Measurements from ENCODE around the gene WNT3A. TPM values are rescaled to one million over a fixed set of nuclear protein-coding genes. Genes with fewer than 3 reads are reported as not detected.

WNT3A gene
- total RNA-seq, 2 experiments from 2014 or later: 0.08 to 0.14 TPM

GRCh38 chr1:228016653-228017355 is 10.0 kb downstream of the WNT3A start:
- H3K4me3 ChIP-seq (ENCODE audit: low read length): no peak overlapping the region
- ChIA-PET CTCF (no interaction called here), POLR2A (no interaction called here)
- intact Hi-C loops (cut with DNase I, micrococcal nuclease): no loop called here
- H3K27ac ChIP-seq (ENCODE audit: low read depth in 1 of 2, low read length in 2 of 2): no peak overlapping the region
- ATAC-seq (ENCODE audit: poor library complexity) (no peak), DNase-seq (peak in 2 of 14 experiments; percentile 3 to 21)
- no peak for TF ChIP-seq CTCF (IDR thresholded peaks at IDR 0.05)
- H3K27me3 ChIP-seq (ENCODE audit: control insufficient read depth in 1 of 2, insufficient read depth in 2 of 2, low read length in 2 of 2): no peaks in the 10 kb centered on the region
- H3K36me3 Mint-ChIP-seq (ENCODE audit: low read depth): no peaks in the 10 kb centered on the region
- H3K4me3 Mint-ChIP-seq: no peak overlapping the region
- no peaks in the 10 kb centered on the region for H3K9me3 Mint-ChIP-seq
- H3K27me3 Mint-ChIP-seq: no peaks in the 10 kb centered on the region
- no peaks in the 10 kb centered on the region for H3K36me3 ChIP-seq (ENCODE audit: insufficient read depth, low read length)
- no peaks in the 10 kb centered on the region for H3K4me1 ChIP-seq (ENCODE audit: insufficient read depth, low read length)
- no peak overlapping the region for H3K27ac Mint-ChIP-seq
- H3K9me3 ChIP-seq (ENCODE audit: control insufficient read depth in 1 of 2, insufficient read depth in 1 of 2, low read length in 2 of 2): peaks cover 0 to 4% of the 10 kb centered on the region in 2 experiments
- H3K4me1 Mint-ChIP-seq (ENCODE audit: low read depth): no peaks in the 10 kb centered on the region

GRCh38 chr1:228017356-228018124 is 10.7 kb downstream of the WNT3A start:
- Mint-ChIP-seq H3K4me3 (no peak overlapping the region), H3K4me1 (ENCODE audit: low read depth) (no peaks in the 10 kb centered on the region), H3K27me3 (no peaks in the 10 kb centered on the region), H3K27ac (no peak overlapping the region), H3K36me3 (ENCODE audit: low read depth) (no peaks in the 10 kb centered on the region), H3K9me3 (no peaks in the 10 kb centered on the region)
- ATAC-seq (ENCODE audit: poor library complexity) (no peak), DNase-seq (peak in 1 of 14 experiments; percentile 2)
- H3K4me3 ChIP-seq (ENCODE audit: low read length): no peak overlapping the region
- peaks cover 0 to 4% of the 10 kb centered on the region in 2 experiments for H3K9me3 ChIP-seq (ENCODE audit: control insufficient read depth in 1 of 2, insufficient read depth in 1 of 2, low read length in 2 of 2)
- H3K36me3 ChIP-seq (ENCODE audit: insufficient read depth, low read length): no peaks in the 10 kb centered on the region
- no peak overlapping the region for H3K27ac ChIP-seq (ENCODE audit: low read depth in 1 of 2, low read length in 2 of 2)
- CTCF ChIA-PET: no interaction called here
- no peaks in the 10 kb centered on the region for H3K27me3 ChIP-seq (ENCODE audit: control insufficient read depth in 1 of 2, insufficient read depth in 2 of 2, low read length in 2 of 2)
- intact Hi-C loops (cut with DNase I, micrococcal nuclease): no loop called here
- POLR2A ChIA-PET: no interaction called here
- no peak for TF ChIP-seq CTCF (IDR thresholded peaks at IDR 0.05)
- no peaks in the 10 kb centered on the region for H3K4me1 ChIP-seq (ENCODE audit: insufficient read depth, low read length)

GRCh38 chr1:228018125-228018398 is 11.3 kb downstream of the WNT3A start:
- CTCF ChIA-PET: no interaction called here
- Mint-ChIP-seq H3K27ac (no peak overlapping the region), H3K4me3 (no peak overlapping the region), H3K27me3 (no peaks in the 10 kb centered on the region), H3K4me1 (ENCODE audit: low read depth) (no peaks in the 10 kb centered on the region), H3K36me3 (ENCODE audit: low read depth) (no peaks in the 10 kb centered on the region), H3K9me3 (no peaks in the 10 kb centered on the region)
- ATAC-seq (ENCODE audit: poor library complexity) (no peak), DNase-seq (peak in 1 of 14 experiments; percentile 19)
- intact Hi-C loops (cut with DNase I, micrococcal nuclease): no loop called here
- Histone ChIP-seq H3K27ac (ENCODE audit: low read depth in 1 of 2, low read length in 2 of 2) (no peak overlapping the region), H3K4me1 (ENCODE audit: insufficient read depth, low read length) (no peaks in the 10 kb centered on the region), H3K9me3 (ENCODE audit: control insufficient read depth in 1 of 2, insufficient read depth in 1 of 2, low read length in 2 of 2) (peaks cover 0 to 4% of the 10 kb centered on the region in 2 experiments), H3K27me3 (ENCODE audit: control insufficient read depth in 1 of 2, insufficient read depth in 2 of 2, low read length in 2 of 2) (no peaks in the 10 kb centered on the region), H3K4me3 (ENCODE audit: low read length) (no peak overlapping the region), H3K36me3 (ENCODE audit: insufficient read depth, low read length) (no peaks in the 10 kb centered on the region)
- POLR2A ChIA-PET: no interaction called here
- no peak for TF ChIP-seq CTCF (IDR thresholded peaks at IDR 0.05)

All from CD4-positive, alpha-beta T cell (primary cell).